Parathyroid adenoma (tissue), 2 donors: ENCODE results near the gene SNX14.

Experiments used
- H2AFZ ChIP-seq: fragments of 300-600 bp; sonication (generic); one replicate; pipeline ENCODE4 v1.7.0; 2017; ENCODE audit warnings: antibody characterized with exemption, mild to moderate bottlenecking
- H3K27ac ChIP-seq: fragments of 300-600 bp; sonication (generic); one replicate; pipeline ENCODE4 v1.7.0; 2017
- H3K27me3 ChIP-seq: fragments of 300-600 bp; sonication (generic); one replicate; pipeline ENCODE4 v1.7.0; 2017; ENCODE audit warnings: low read length; ENCODE audit not compliant: control insufficient read depth, insufficient read depth
- H3K36me3 ChIP-seq: fragments of 300-600 bp; sonication (generic); one replicate; pipeline ENCODE4 v1.7.0; 2017; ENCODE audit warnings: low read length; ENCODE audit not compliant: control insufficient read depth, insufficient read depth
- H3K4me1 ChIP-seq: fragments of 300-600 bp; sonication (generic); one replicate; pipeline ENCODE4 v1.7.0; 2017; ENCODE audit warnings: control low read depth
- H3K4me2 ChIP-seq: fragments of 300-600 bp; sonication (generic); one replicate; pipeline ENCODE4 v1.7.0; 2017; ENCODE audit warnings: low read length
- H3K4me3 ChIP-seq: fragments of 300-600 bp; sonication (generic); one replicate; pipeline ENCODE4 v1.7.0; 2017; ENCODE audit warnings: low read depth, low read length
- H3K79me2 ChIP-seq: fragments of 300-600 bp; sonication (generic); one replicate; pipeline ENCODE4 v1.7.0; 2017; ENCODE audit warnings: control low read depth
- H3K9ac ChIP-seq: fragments of 300-600 bp; sonication (generic); one replicate; pipeline ENCODE4 v1.7.0; 2017; ENCODE audit warnings: mild to moderate bottlenecking
- H3K9me3 ChIP-seq: fragments of 300-600 bp; sonication (generic); one replicate; pipeline ENCODE4 v1.7.0; 2017; ENCODE audit warnings: low read length; ENCODE audit not compliant: control insufficient read depth
- TF ChIP-seq, protein P1 (sequence below): fragments of 300-600 bp; sonication (generic); IDR thresholded peaks from one replicate; pipeline ENCODE4 v1.7.0; 2017; ENCODE audit warnings: antibody characterized with exemption, mild to moderate bottlenecking
- donor health status: primary hyperparathyroidism.

The SNX14 gene

DNA sequence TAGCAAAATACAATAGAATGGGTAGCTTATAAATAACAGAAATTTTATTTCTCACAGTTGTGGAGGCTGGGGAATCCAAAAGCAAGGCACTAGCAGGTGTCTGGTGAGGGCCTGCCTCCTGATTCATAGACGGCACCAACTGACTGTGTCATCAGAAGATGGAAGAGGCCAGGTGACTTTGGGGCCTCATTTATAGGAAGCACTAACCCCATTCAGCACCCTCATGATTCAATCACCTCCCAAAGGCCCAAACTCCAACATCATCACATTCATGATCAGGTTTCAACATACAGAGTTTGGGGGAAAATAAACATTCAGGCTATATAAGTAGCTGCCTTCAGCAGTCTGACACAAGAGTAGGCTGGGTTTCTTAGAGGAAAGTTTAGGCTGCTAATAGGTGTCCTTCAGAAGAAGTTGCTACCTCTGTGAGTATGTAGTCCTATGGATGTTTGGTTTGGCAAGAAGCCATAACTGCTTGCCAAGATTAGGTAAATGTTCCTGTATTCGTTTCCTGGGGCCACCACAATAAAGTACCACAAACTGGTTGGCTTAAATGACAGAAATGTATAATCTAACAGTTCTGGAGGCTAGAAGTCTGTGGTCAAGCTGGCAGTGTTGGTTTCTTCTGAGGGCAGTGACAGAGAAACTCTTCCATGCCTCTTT lies 94.9 kb downstream of the SNX14 start:
- no peaks in the 10 kb centered on the region for H3K79me2 ChIP-seq
- H3K27me3 ChIP-seq, result no peaks in the 10 kb centered on the region
- TF ChIP-seq, protein P1, sequence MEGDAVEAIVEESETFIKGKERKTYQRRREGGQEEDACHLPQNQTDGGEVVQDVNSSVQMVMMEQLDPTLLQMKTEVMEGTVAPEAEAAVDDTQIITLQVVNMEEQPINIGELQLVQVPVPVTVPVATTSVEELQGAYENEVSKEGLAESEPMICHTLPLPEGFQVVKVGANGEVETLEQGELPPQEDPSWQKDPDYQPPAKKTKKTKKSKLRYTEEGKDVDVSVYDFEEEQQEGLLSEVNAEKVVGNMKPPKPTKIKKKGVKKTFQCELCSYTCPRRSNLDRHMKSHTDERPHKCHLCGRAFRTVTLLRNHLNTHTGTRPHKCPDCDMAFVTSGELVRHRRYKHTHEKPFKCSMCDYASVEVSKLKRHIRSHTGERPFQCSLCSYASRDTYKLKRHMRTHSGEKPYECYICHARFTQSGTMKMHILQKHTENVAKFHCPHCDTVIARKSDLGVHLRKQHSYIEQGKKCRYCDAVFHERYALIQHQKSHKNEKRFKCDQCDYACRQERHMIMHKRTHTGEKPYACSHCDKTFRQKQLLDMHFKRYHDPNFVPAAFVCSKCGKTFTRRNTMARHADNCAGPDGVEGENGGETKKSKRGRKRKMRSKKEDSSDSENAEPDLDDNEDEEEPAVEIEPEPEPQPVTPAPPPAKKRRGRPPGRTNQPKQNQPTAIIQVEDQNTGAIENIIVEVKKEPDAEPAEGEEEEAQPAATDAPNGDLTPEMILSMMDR, result no peak
- H3K36me3 ChIP-seq, result no peaks in the 10 kb centered on the region
- no peak overlapping the region for H3K9ac ChIP-seq
- H3K27ac ChIP-seq, result no peak overlapping the region
- H3K4me3 ChIP-seq, result no peak overlapping the region
- H2AFZ ChIP-seq, result no peak overlapping the region
- H3K4me2 ChIP-seq, result no peak overlapping the region
- H3K4me1 ChIP-seq, result no peaks in the 10 kb centered on the region
- H3K9me3 ChIP-seq, result no peaks in the 10 kb centered on the region

GRCh38 chr6:85496856-85497255 lies 96.8 kb downstream of the SNX14 start:
- Histone ChIP-seq H3K27ac (no peak overlapping the region), H3K9me3 (no peaks in the 10 kb centered on the region), H3K4me1 (no peaks in the 10 kb centered on the region), H3K79me2 (no peaks in the 10 kb centered on the region), H3K4me3 (no peak overlapping the region), H2AFZ (no peak overlapping the region), H3K4me2 (no peak overlapping the region), H3K9ac (no peak overlapping the region), H3K27me3 (no peaks in the 10 kb centered on the region), H3K36me3 (no peaks in the 10 kb centered on the region)
- TF ChIP-seq, protein P1, result no peak

GRCh38 chr6:85496009-85496579 lies 97.6 kb downstream of the SNX14 start:
- no peak overlapping the region for H2AFZ ChIP-seq
- no peaks in the 10 kb centered on the region for H3K36me3 ChIP-seq
- H3K4me1 ChIP-seq, result no peaks in the 10 kb centered on the region
- no peaks in the 10 kb centered on the region for H3K27me3 ChIP-seq
- TF ChIP-seq, protein P1, result no peak
- H3K27ac ChIP-seq, result no peak overlapping the region
- no peaks in the 10 kb centered on the region for H3K9me3 ChIP-seq
- H3K4me2 ChIP-seq, result no peak overlapping the region
- no peak overlapping the region for H3K4me3 ChIP-seq
- no peaks in the 10 kb centered on the region for H3K79me2 ChIP-seq
- H3K9ac ChIP-seq, result no peak overlapping the region

GRCh38 chr6:85494547-85495536 lies 98.8 kb downstream of the SNX14 start:
- no peaks in the 10 kb centered on the region for H3K9me3 ChIP-seq
- no peaks in the 10 kb centered on the region for H3K79me2 ChIP-seq
- no peak overlapping the region for H3K4me2 ChIP-seq
- TF ChIP-seq, protein P1, result no peak
- H3K4me3 ChIP-seq, result no peak overlapping the region
- H2AFZ ChIP-seq, result no peak overlapping the region
- no peaks in the 10 kb centered on the region for H3K27me3 ChIP-seq
- H3K9ac ChIP-seq, result no peak overlapping the region
- H3K4me1 ChIP-seq, result no peaks in the 10 kb centered on the region
- H3K36me3 ChIP-seq, result no peaks in the 10 kb centered on the region
- no peak overlapping the region for H3K27ac ChIP-seq
